Upper lobe of left lung (tissue), 6 donors: Measurements from ENCODE around the gene PLK5. TPM values are rescaled to one million over a fixed set of nuclear protein-coding genes. Genes with fewer than 3 reads are reported as not detected.
A peak's percentile ranks its signal among the peaks of the same experiment; 100 is the strongest.

Experiments used
- ATAC-seq, 2 donors: fragments of 200-7000 bp; cut with Tn5 transposase; one replicate each; pipeline ENCODE4 v1.9.1; 2022; ENCODE audit warnings: mild to moderate bottlenecking in 2 of 2, moderate library complexity in 2 of 2; ENCODE audit not compliant: low FRiP score in 2 of 2
- DNase-seq, 2 donors: peaks; one replicate each; pipeline ENCODE4 v3.0.0-alpha.2; 2019 to 2020
- H3K27ac ChIP-seq, 4 donors: fragments of 200-600 bp; sonication (generic); one replicate each; pipeline ENCODE4 v1.5.1; 2016 to 2019
- H3K27me3 ChIP-seq, 4 donors: fragments of 200-600 bp; sonication (generic); one replicate each; pipeline ENCODE4 v1.5.1; 2017 to 2019
- H3K36me3 ChIP-seq, 4 donors: fragments of 200-600 bp; sonication (generic); one replicate each; pipeline ENCODE4 v1.5.1; 2016 to 2019
- H3K4me1 ChIP-seq, 4 donors: fragments of 200-600 bp; sonication (generic); one replicate each; pipeline ENCODE4 v1.5.1; 2018 to 2019
- H3K4me3 ChIP-seq, 4 donors: fragments of 200-600 bp; sonication (generic); one replicate each; pipeline ENCODE4 v1.5.1; 2017 to 2019; ENCODE audit warnings: mild to moderate bottlenecking in 2 of 4, moderate library complexity in 1 of 4
- H3K9me3 ChIP-seq, 4 donors: fragments of 200-600 bp; sonication (generic); one replicate each; pipeline ENCODE4 v1.5.1; 2018 to 2019
- EP300 ChIP-seq, 4 donors: sonication (generic); formaldehyde crosslinking; IDR thresholded peaks; one replicate each; pipeline ENCODE4 v1.5.1; 2017; ENCODE audit warnings: antibody characterized with exemption in 4 of 4, control low read depth in 2 of 4
- POLR2A ChIP-seq, 4 donors: fragments of 450-650 bp; IDR thresholded peaks; one replicate each; pipeline ENCODE4 v1.5.1; 2016 to 2017; ENCODE audit warnings: antibody characterized with exemption in 4 of 4, mild to moderate bottlenecking in 2 of 4
- POLR2AphosphoS5 ChIP-seq, 2 donors: sonication (generic); formaldehyde crosslinking; IDR thresholded peaks; one replicate each; pipeline ENCODE4 v1.5.1; 2017; ENCODE audit warnings: antibody characterized with exemption in 2 of 2
- WGBS, 2 donors: methylation state at CpG; one replicate each; pipeline ENCODE4 v1.1.5; 2017 to 2018; 5-methylcytosine and 5-hydroxymethylcytosine counted together
- total RNA-seq, 6 donors: library from RNA; depleted of rRNA in 4 of 6; stranded (reverse); fragments of >200 nt in 4 of 6; gene quantifications; one replicate each; pipeline versions ENCODE4 v1.1.0 to v1.2.1, GENCODE V29; 2016 to 2021
- TF ChIP-seq, protein P1 (sequence below), 6 experiments: fragments of 450-650 bp in 4 of 6; fragments of 200-600 bp in 2 of 6; sonication (generic) in 2 of 6; IDR thresholded peaks; one replicate each; pipeline ENCODE4 v1.5.1; 2016 to 2019; ENCODE audit warnings: antibody characterized with exemption in 6 of 6
- donor health status: DM: no; HTN: no; CAD: no; lungs with moderate emphysema.
- donor health status: DM: no; HTN: yes; CAD: no; lungs with severe emphysema.

Gene PLK5
- total RNA-seq, 6 donors from 2014 or later = not detected

- peaks cover 0 to 27% (median 12%) of the 10 kb centered on the region in 4 donors for H3K27me3 ChIP-seq
- H3K9me3 ChIP-seq = peaks cover 0 to 4% (median 0%) of the 10 kb centered on the region in 4 donors
- 11 to 22% methylated on average over 4 to 19 of the region's 78 CpGs for WGBS, 2 donors
- ATAC-seq (peak in 1 of 2 donors; percentile 75), DNase-seq (peak; percentile 44 to 90)
- H3K27ac ChIP-seq = peak within 1 kb of the TSS in 1 of 4 donors; percentile 28
- peak within 1 kb of the TSS; percentile 12 to 51 (median 48) for H3K4me3 ChIP-seq
- no peaks in the 10 kb centered on the region for H3K36me3 ChIP-seq
- H3K4me1 ChIP-seq = peaks cover 11 to 25% (median 20%) of the 10 kb centered on the region in 4 donors
- TF ChIP-seq EP300 (IDR thresholded peaks at IDR 0.05) = no peak
- TF ChIP-seq, protein P1, sequence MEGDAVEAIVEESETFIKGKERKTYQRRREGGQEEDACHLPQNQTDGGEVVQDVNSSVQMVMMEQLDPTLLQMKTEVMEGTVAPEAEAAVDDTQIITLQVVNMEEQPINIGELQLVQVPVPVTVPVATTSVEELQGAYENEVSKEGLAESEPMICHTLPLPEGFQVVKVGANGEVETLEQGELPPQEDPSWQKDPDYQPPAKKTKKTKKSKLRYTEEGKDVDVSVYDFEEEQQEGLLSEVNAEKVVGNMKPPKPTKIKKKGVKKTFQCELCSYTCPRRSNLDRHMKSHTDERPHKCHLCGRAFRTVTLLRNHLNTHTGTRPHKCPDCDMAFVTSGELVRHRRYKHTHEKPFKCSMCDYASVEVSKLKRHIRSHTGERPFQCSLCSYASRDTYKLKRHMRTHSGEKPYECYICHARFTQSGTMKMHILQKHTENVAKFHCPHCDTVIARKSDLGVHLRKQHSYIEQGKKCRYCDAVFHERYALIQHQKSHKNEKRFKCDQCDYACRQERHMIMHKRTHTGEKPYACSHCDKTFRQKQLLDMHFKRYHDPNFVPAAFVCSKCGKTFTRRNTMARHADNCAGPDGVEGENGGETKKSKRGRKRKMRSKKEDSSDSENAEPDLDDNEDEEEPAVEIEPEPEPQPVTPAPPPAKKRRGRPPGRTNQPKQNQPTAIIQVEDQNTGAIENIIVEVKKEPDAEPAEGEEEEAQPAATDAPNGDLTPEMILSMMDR (IDR thresholded peaks at IDR 0.05) = peak in 4 of 6 experiments; percentile 22 to 54 (median 32)
These were observed 11.0 kb upstream of the PLK5 start, which contains the start of gene ADAMTSL5 for GRCh38 chr19:1512671-1513498. ADAMTSL5 (minus strand) TSS chr19:1513019; CDS start chr19:1510943, 2,076 bp downstream.

GRCh38 chr19:1513499-1514294 is 10.2 kb upstream of the PLK5 start:
- Histone ChIP-seq H3K4me3 (peak overlapping the region; percentile 12 to 51 (median 48)), H3K4me1 (peaks cover 9 to 18% (median 14%) of the 10 kb centered on the region in 4 donors), H3K27me3 (peaks cover 0 to 27% (median 12%) of the 10 kb centered on the region in 4 donors), H3K27ac (peak overlapping the region in 1 of 4 donors; percentile 28), H3K36me3 (no peaks in the 10 kb centered on the region), H3K9me3 (no peaks in the 10 kb centered on the region)
- ATAC-seq (peak in 1 of 2 donors; percentile 73), DNase-seq (peak; percentile 39 to 94)
- 7% methylated on average over 2 of the region's 52 CpGs; no CpG with 5 or more reads in 1 of the 2 donors for WGBS, 2 donors
- TF ChIP-seq, protein P1 (IDR thresholded peaks at IDR 0.05) = peak in 5 of 6 experiments; percentile 42 to 71 (median 61)
- TF ChIP-seq POLR2AphosphoS5 (IDR thresholded peaks at IDR 0.05) = no peak
- no peak for TF ChIP-seq POLR2A (IDR thresholded peaks at IDR 0.05)

GRCh38 chr19:1514295-1514661 is 9.6 kb upstream of the PLK5 start:
- DNase-seq (no peak), ATAC-seq (no peak)
- Histone ChIP-seq H3K27me3 (peaks cover 0 to 27% (median 12%) of the 10 kb centered on the region in 4 donors), H3K9me3 (no peaks in the 10 kb centered on the region), H3K4me3 (no peak overlapping the region), H3K4me1 (peaks cover 9 to 18% (median 14%) of the 10 kb centered on the region in 4 donors), H3K27ac (no peak overlapping the region), H3K36me3 (no peaks in the 10 kb centered on the region)
- TF ChIP-seq POLR2AphosphoS5 (IDR thresholded peaks at IDR 0.05) (no peak), POLR2A (IDR thresholded peaks at IDR 0.05) (no peak), EP300 (IDR thresholded peaks at IDR 0.05) (no peak)
- TF ChIP-seq, protein P1 (IDR thresholded peaks at IDR 0.05) = no peak
- 47 to 66% methylated on average over 8 to 10 of the region's 10 CpGs for WGBS, 2 donors

GRCh38 chr19:1514986-1515721 is 8.7 kb upstream of the PLK5 start:
- Histone ChIP-seq H3K27me3 (peaks cover 0 to 29% (median 12%) of the 10 kb centered on the region in 4 donors), H3K36me3 (no peaks in the 10 kb centered on the region), H3K4me3 (no peak overlapping the region), H3K4me1 (peaks cover 9 to 18% (median 14%) of the 10 kb centered on the region in 4 donors), H3K9me3 (no peaks in the 10 kb centered on the region), H3K27ac (no peak overlapping the region)
- no peak for DNase-seq
- 72 to 83% methylated on average over 3 to 14 of the region's 14 CpGs for WGBS, 2 donors
- ATAC-seq = no peak
- TF ChIP-seq POLR2A (IDR thresholded peaks at IDR 0.05) (no peak), POLR2AphosphoS5 (IDR thresholded peaks at IDR 0.05) (no peak), EP300 (IDR thresholded peaks at IDR 0.05) (no peak)
- TF ChIP-seq, protein P1 (IDR thresholded peaks at IDR 0.05) = no peak
